ENCODE measurements around the gene KLRC1. TPM values are rescaled to one million over a fixed set of nuclear protein-coding genes. Genes with fewer than 3 reads are reported as not detected.
"Not testable (repeated sequence)": the region's sequence is repeated elsewhere in the genome, so short reads cannot be mapped to it uniquely, and the experiment has no call there.

The KLRC1 gene
- total RNA-seq, result 0.99 TPM

- no peak for DNase-seq
These were observed at the start of gene KLRC1 for GRCh38 chr12:10453156-10453555. TSS of gene KLRC1 (minus strand) at chr12:10453377. CDS start at chr12:10451156, 2,221 bp downstream.

DNA sequence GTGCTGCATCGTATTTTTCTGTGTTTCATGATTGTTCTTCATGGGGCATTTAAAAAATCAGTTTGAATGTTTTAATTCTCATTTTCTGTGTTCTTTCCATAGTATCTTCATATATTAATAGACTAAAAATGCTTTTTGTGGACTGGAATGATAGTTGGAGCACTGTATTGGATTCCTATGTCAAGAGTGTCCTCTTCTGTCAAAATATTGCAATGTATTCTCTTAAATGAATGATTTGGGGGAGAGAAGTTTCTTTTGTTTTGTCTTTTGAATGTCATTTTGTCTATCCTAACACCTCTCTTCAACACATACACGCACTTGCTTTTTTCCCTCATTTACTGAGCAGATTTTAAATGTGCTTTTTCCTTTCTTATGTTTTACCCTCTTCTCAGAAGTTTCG lies 47.9 kb upstream of the KLRC1 start:
- no peak for DNase-seq

GRCh38 chr12:10498042-10498441 lies 44.9 kb upstream of the KLRC1 start:
- no peak for DNase-seq

DNA sequence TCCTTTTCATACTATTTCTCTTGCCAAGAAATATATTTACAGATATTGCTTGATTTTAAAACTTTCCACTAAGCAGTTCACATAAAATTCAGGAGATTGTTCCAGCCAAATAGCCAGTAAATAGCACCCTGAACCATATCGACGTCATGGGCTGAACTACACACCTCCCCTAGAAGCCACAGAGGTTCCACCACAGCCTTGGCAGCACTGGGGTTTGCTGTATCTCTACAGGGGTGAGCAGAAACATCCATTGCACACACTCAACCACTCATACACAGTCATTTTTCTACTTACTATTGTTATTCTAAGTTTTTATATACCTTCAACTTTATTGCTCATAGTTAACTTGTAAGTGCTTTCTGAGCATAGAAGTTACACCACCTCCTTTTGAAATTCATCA lies 44.4 kb upstream of the KLRC1 start:
- no peak for DNase-seq

DNA sequence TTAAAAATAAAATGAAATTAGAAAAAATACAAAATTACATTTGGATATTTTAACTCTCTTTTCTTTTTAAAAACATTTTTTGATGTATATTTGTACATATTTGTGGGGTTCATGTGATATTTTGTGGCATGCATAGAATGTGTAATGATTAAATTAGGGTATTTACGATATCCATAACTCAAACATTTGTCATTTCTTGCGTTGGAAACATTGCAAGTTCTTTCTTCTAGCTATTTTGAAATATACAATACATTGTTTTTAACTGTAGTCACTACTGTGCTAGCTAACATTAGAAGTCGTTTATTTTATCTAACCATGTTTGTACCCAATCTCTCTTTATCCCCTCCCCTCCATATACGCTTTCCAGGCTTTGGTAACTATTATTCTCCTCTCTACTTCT lies 38.6 kb upstream of the KLRC1 start:
- DNase-seq, result no peak

GRCh38 chr12:10487328-10487727 lies 34.2 kb upstream of the KLRC1 start:
- not testable (repeated sequence) for DNase-seq

- not testable (repeated sequence) for DNase-seq
These were observed 28.7 kb upstream of the KLRC1 start for GRCh38 chr12:10481901-10482300.

GRCh38 chr12:10472808-10473207 lies 19.6 kb upstream of the KLRC1 start:
- not testable (repeated sequence) for DNase-seq

- no peak for DNase-seq
These were observed 16.5 kb upstream of the KLRC1 start for GRCh38 chr12:10469701-10470100.

DNA sequence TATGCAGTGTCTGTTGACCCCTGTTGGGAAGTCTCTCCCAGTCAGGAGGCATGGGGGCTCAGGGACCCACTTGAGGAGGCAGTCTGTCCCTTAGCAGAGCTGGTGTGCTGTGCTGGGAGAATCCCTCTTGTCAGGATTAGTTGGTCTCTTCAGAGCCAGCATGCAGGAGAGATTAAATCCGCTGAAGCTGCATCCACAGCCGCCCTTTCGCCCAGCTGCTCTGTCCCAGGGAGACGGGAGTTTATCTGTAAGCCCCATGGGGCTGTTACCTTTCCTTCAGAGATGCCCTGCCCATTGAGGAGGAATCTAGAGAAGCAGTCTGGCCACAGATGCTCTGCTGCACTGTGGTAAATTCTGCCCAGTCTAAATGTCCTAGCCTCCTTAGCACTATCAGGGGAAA lies 13.1 kb upstream of the KLRC1 start:
- DNase-seq, result no peak

- DNase-seq, result no peak
These were observed 4.6 kb upstream of the KLRC1 start for GRCh38 chr12:10457760-10458159.

- DNase-seq, result no peak
These were observed 3.7 kb upstream of the KLRC1 start for GRCh38 chr12:10456856-10457255.

DNA sequence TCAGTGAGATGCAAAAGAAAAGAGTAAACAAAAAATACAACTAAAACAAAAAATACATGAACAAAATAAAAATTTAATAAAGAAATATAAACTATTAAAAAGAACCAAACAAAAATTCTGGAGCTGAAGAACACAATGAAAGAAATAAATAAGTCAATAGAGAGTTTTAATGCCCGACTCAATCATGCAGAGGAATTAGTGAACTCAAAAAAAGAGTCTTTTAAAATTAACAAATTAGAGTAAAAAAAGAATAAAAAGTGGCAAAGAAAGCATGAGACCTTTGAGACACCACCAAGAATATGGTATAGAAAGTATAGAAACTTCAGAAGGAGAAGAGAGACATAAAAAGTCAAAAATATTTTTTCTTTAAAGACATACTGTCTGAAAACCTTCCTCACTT lies 2.6 kb upstream of the KLRC1 start:
- DNase-seq, result no peak

- DNase-seq, result no peak
These were observed 1.4 kb upstream of the KLRC1 start for GRCh38 chr12:10454531-10454930.

- DNase-seq, result no peak
These were observed 4.9 kb downstream of the KLRC1 start for GRCh38 chr12:10448236-10448635.

- DNase-seq, result not testable (repeated sequence)
These were observed 7.1 kb downstream of the KLRC1 start for GRCh38 chr12:10446052-10446451.

- DNase-seq, result not testable (repeated sequence)
These were observed 12.0 kb downstream of the KLRC1 start for GRCh38 chr12:10441144-10441543.

DNA sequence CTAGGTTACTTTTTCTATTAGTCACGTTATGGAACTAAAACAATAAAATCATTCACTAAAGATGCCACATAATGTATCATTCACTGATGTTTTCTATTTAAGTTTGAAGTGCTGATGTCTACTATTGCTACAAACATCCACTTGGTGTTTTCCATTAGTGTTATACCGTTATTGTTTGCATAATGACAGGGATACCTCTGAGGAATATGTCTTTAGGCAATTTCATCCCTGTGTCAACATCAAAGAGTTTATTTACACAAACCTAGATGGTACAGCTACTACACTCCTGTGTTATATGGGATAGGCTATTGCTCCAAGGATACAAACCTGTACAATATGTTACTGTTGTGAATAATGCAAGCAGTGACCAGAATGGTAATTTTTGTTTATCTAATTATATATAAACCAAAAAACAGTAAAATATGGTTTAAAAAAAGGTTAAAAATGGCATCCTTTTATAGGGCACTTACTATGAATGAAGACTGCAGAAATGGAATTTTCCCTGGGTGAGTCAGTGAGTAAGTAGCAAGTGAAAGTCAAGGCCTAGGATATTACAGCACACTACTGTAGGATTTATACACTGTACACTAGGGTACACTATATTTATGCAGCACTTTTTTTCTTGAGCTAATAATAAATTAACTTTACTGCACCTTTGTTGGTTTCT lies 13.4 kb downstream of the KLRC1 start:
- DNase-seq, result not testable (repeated sequence)

DNA sequence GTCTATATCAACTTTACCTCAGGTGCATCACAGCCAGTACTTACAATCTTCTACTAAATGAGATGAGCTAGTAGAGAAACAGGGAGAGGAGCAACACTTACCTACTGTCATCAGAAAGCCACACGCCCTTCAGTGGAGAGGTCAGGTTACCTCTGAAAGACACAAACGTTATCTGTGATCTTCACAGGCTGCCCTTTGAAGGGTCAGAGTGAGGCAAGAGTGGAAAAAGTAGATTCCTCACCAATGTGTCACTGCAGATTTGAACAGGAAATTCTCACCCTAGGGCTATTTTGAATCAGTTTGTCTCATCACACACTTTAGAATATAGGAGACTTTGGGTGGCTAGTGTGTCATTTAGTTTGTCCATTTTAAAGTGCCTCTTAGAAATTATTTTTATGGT lies 15.6 kb downstream of the KLRC1 start:
- DNase-seq, result not testable (repeated sequence)

GRCh38 chr12:10435816-10436215 lies 17.4 kb downstream of the KLRC1 start, which contains the start of gene KLRC2:
TSS of gene KLRC2 (minus strand) at chr12:10436010. CDS start at chr12:10435986, 24 bp downstream.
- DNase-seq, result not testable (repeated sequence)

GRCh38 chr12:10430623-10431022 lies 22.6 kb downstream of the KLRC1 start:
- not testable (repeated sequence) for DNase-seq

- DNase-seq, result not testable (repeated sequence)
These were observed 27.2 kb downstream of the KLRC1 start for GRCh38 chr12:10425938-10426337.

DNA sequence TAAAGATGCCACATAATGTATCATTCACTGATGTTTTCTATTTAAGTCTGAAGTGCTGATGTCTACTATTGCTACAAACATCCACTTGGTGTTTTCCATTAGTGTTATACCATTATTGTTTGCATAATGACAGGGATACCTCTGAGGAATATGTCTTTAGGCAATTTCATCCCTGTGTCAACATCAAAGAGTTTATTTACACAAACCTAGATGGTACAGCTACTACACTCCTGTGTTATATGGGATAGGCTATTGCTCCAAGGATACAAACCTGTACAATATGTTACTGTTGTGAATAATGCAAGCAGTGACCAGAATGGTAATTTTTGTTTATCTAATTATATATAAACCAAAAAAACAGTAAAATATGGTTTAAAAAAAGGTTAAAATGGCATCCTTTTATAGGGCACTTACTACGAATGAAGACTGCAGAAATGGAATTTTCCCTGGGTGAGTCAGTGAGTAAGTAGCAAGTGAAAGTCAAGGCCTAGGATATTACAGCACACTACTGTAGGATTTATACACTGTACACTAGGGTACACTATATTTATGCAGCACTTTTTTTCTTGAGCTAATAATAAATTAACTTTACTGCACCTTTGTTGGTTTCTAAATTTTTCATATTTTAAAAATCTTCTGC lies 28.8 kb downstream of the KLRC1 start:
- not testable (repeated sequence) for DNase-seq

GRCh38 chr12:10422159-10422558 lies 31.0 kb downstream of the KLRC1 start:
- not testable (repeated sequence) for DNase-seq
